ENCODE measurements around the gene LRRTM4. TPM values are rescaled to one million over a fixed set of nuclear protein-coding genes. Genes with fewer than 3 reads are reported as not detected.

The LRRTM4 gene
- polyA plus RNA-seq, 1 donor (not counting 4 experiments of a cell fraction or from before 2014, with no cell fraction given): not detected

DNA sequence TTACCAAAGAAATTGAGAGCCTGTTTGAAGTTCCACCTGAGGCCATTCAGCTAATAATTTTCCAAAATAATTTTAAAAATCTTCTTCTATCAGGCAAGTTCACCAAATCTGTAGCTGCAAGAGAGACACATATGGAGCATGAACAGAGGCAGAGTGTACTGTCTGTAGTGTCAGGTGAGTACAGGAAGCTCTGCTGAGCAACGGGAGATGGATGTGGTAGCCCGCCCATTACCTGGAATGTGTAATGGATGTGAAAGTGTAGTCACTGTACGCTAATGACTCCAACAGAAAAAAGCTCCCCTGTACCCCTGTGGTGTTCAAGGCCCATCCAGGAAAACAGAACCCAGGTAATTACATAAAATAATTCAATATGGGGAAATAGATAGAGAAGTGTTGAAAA, 311.5 kb downstream of the LRRTM4 start:
- no peak overlapping the region for H2AFZ ChIP-seq (ENCODE audit: control insufficient read depth, low read length)
- H3K27ac ChIP-seq (ENCODE audit: control insufficient read depth, insufficient read depth, low read length): no peak overlapping the region
- dilution Hi-C loops (cut with MboI; ENCODE audit: extremely low pct_ligation_motif_present, low sequenced_read_pairs): no loop called here
- H3K4me2 ChIP-seq (ENCODE audit: control insufficient read depth, extremely low read depth, insufficient read depth, low read depth, low read length): no peak overlapping the region
- H3K4me1 ChIP-seq (ENCODE audit: control insufficient read depth, extremely low read depth, insufficient read depth, low read length): no peaks in the 10 kb centered on the region
- no peaks in the 10 kb centered on the region for H3K79me2 ChIP-seq (ENCODE audit: control insufficient read depth, insufficient read depth, low read length)
- no peaks in the 10 kb centered on the region for H3K27me3 ChIP-seq (ENCODE audit: control insufficient read depth, extremely low read depth, insufficient read depth, low read length)
- H3K9me1 ChIP-seq (ENCODE audit: control insufficient read depth, extremely low read depth, insufficient read depth, low read length): no peaks in the 10 kb centered on the region
- DNase-seq (ENCODE audit: low read depth, low spot score): no peak
- no peak overlapping the region for H3K9ac ChIP-seq (ENCODE audit: control insufficient read depth, extremely low read depth, insufficient read depth, low read length)
- no peaks in the 10 kb centered on the region for H3K9me3 ChIP-seq (ENCODE audit: control insufficient read depth, low read depth, low read length)
- TF ChIP-seq EZH2 (IDR thresholded peaks at IDR 0.05; ENCODE audit: low read length): no peak
- TF ChIP-seq, protein P1, sequence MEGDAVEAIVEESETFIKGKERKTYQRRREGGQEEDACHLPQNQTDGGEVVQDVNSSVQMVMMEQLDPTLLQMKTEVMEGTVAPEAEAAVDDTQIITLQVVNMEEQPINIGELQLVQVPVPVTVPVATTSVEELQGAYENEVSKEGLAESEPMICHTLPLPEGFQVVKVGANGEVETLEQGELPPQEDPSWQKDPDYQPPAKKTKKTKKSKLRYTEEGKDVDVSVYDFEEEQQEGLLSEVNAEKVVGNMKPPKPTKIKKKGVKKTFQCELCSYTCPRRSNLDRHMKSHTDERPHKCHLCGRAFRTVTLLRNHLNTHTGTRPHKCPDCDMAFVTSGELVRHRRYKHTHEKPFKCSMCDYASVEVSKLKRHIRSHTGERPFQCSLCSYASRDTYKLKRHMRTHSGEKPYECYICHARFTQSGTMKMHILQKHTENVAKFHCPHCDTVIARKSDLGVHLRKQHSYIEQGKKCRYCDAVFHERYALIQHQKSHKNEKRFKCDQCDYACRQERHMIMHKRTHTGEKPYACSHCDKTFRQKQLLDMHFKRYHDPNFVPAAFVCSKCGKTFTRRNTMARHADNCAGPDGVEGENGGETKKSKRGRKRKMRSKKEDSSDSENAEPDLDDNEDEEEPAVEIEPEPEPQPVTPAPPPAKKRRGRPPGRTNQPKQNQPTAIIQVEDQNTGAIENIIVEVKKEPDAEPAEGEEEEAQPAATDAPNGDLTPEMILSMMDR (optimal IDR thresholded peaks at IDR 0.05 in 1 of 3, IDR thresholded peaks at IDR 0.05 in 1 of 3, conservative IDR thresholded peaks at IDR 0.05 in 1 of 3; ENCODE audit: extremely low read depth in 1 of 3, insufficient read depth in 2 of 3, low read length in 3 of 3): no peak
- H4K20me1 ChIP-seq (ENCODE audit: control insufficient read depth, extremely low read depth, insufficient read depth, low read length): no peaks in the 10 kb centered on the region
- no peaks in the 10 kb centered on the region for H3K36me3 ChIP-seq (ENCODE audit: control insufficient read depth in 2 of 2, extremely low read depth in 1 of 2, insufficient read depth in 2 of 2, low read length in 2 of 2)
- FAIRE-seq: no peak
- H3K4me3 ChIP-seq (ENCODE audit: control insufficient read depth in 2 of 3, extremely low read depth in 1 of 3, insufficient read depth in 2 of 3, low read depth in 1 of 3, low read length in 3 of 3): no peak overlapping the region

DNA sequence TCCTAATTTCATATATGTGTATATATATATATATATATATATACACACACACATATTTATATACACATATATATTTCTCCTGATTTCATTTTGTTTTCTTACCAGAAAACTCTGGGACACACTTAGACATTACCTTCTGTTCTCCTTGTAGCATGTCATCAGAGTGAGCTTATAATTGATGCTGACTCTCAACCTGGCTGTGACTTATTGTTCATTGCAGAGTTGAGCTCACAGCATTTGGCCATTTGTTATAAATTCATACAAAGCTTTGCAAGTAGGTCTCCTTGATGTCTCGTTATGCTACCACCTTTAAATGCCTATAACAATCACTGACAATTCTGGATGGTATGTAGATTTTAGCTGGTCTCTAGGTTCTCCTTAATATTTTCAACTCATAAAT, 314.8 kb downstream of the LRRTM4 start:
- no peak overlapping the region for H3K9ac ChIP-seq (ENCODE audit: control insufficient read depth, extremely low read depth, insufficient read depth, low read length)
- no peak overlapping the region for H3K4me2 ChIP-seq (ENCODE audit: control insufficient read depth, extremely low read depth, insufficient read depth, low read depth, low read length)
- no peaks in the 10 kb centered on the region for H3K9me3 ChIP-seq (ENCODE audit: control insufficient read depth, low read depth, low read length)
- no peak overlapping the region for H2AFZ ChIP-seq (ENCODE audit: control insufficient read depth, low read length)
- no peak overlapping the region for H3K4me3 ChIP-seq (ENCODE audit: control insufficient read depth in 2 of 3, extremely low read depth in 1 of 3, insufficient read depth in 2 of 3, low read depth in 1 of 3, low read length in 3 of 3)
- no peaks in the 10 kb centered on the region for H3K4me1 ChIP-seq (ENCODE audit: control insufficient read depth, extremely low read depth, insufficient read depth, low read length)
- H3K27me3 ChIP-seq (ENCODE audit: control insufficient read depth, extremely low read depth, insufficient read depth, low read length): no peaks in the 10 kb centered on the region
- no peaks in the 10 kb centered on the region for H3K79me2 ChIP-seq (ENCODE audit: control insufficient read depth, insufficient read depth, low read length)
- H3K9me1 ChIP-seq (ENCODE audit: control insufficient read depth, extremely low read depth, insufficient read depth, low read length): no peaks in the 10 kb centered on the region
- dilution Hi-C loops (cut with MboI; ENCODE audit: extremely low pct_ligation_motif_present, low sequenced_read_pairs): no loop called here
- TF ChIP-seq, protein P1 (optimal IDR thresholded peaks at IDR 0.05 in 1 of 3, IDR thresholded peaks at IDR 0.05 in 1 of 3, conservative IDR thresholded peaks at IDR 0.05 in 1 of 3; ENCODE audit: extremely low read depth in 1 of 3, insufficient read depth in 2 of 3, low read length in 3 of 3): no peak
- no peak for TF ChIP-seq EZH2 (IDR thresholded peaks at IDR 0.05; ENCODE audit: low read length)
- H4K20me1 ChIP-seq (ENCODE audit: control insufficient read depth, extremely low read depth, insufficient read depth, low read length): no peaks in the 10 kb centered on the region
- no peaks in the 10 kb centered on the region for H3K36me3 ChIP-seq (ENCODE audit: control insufficient read depth in 2 of 2, extremely low read depth in 1 of 2, insufficient read depth in 2 of 2, low read length in 2 of 2)
- no peak overlapping the region for H3K27ac ChIP-seq (ENCODE audit: control insufficient read depth, insufficient read depth, low read length)
- FAIRE-seq (no peak), DNase-seq (ENCODE audit: low read depth, low spot score) (no peak)
